OCI-LY7 (cell line): ENCODE results near the gene RAET1E. TPM values are rescaled to one million over a fixed set of nuclear protein-coding genes. Genes with fewer than 3 reads are reported as not detected.

Source experiments
- BruUV-seq: library from RNA; stranded (reverse); fragments of 400-500 nt; replicated peaks from 2 replicates; lab custom pipeline; 2021; lab: Mats Ljungman, UMichigan
- CTCF ChIA-PET: fragments of 300-600 bp; sonication (Branson Sonifier 250); formaldehyde crosslinking; loops from one replicate; lab custom pipeline; 2022; ENCODE audit warnings: antibody characterized with exemption; ENCODE audit not compliant: unreplicated experiment; lab: Charles Lee
- POLR2A ChIA-PET: fragments of 300-600 bp; sonication (Branson Sonifier 250); formaldehyde crosslinking; loops from one replicate; lab custom pipeline; 2022; ENCODE audit warnings: antibody characterized with exemption; lab: Charles Lee
- DNase-seq: peaks from one replicate; pipeline ENCODE4 v3.0.0-alpha.2; 2015; ENCODE audit warnings: low spot score
- H2AFZ ChIP-seq: fragments of 200-600 bp; sonication (generic), shearing (Covaris generic); 2 replicates; pipeline ENCODE4 v1.6.1; 2014; ENCODE audit warnings: mild to moderate bottlenecking, antibody characterized with exemption, low read length, moderate library complexity
- H3K27ac ChIP-seq: fragments of 200-600 bp; sonication (generic); 2 replicates; pipeline ENCODE4 v1.5.1; 2014; ENCODE audit warnings: mixed run types, low read depth, mild to moderate bottlenecking, moderate library complexity, low read length, inconsistent platforms; ENCODE audit not compliant: poor library complexity, severe bottlenecking
- H3K36me3 ChIP-seq: fragments of 200-600 bp; sonication (generic); 2 replicates; pipeline ENCODE4 v1.6.1; 2014; ENCODE audit warnings: mild to moderate bottlenecking, antibody characterized with exemption, low read length, moderate library complexity, mixed read lengths; ENCODE audit not compliant: insufficient read depth
- H3K4me1 ChIP-seq: fragments of 200-600 bp; sonication (generic); 2 replicates; pipeline ENCODE4 v1.5.1; 2014; ENCODE audit warnings: mild to moderate bottlenecking, low read length; ENCODE audit not compliant: insufficient read depth, poor library complexity, severe bottlenecking
- H3K4me2 ChIP-seq: fragments of 200-600 bp; sonication (generic); 2 replicates; pipeline ENCODE4 v1.6.1; 2014; ENCODE audit warnings: mild to moderate bottlenecking, low read length
- H3K4me3 ChIP-seq: fragments of 200-600 bp; sonication (generic); 2 replicates; pipeline ENCODE4 v1.5.1; 2014; ENCODE audit warnings: mild to moderate bottlenecking, low read depth, low read length; ENCODE audit not compliant: poor library complexity, severe bottlenecking
- H3K79me2 ChIP-seq: fragments of 200-600 bp; sonication (generic); 2 replicates; pipeline ENCODE4 v1.6.1; 2016; ENCODE audit warnings: low read depth, mild to moderate bottlenecking, low read length, moderate library complexity, mixed read lengths; ENCODE audit not compliant: insufficient read depth
- H3K9me2 ChIP-seq: fragments of 200-600 bp; sonication (generic); 2 replicates; pipeline ENCODE4 v1.6.1; 2016; ENCODE audit warnings: mild to moderate bottlenecking, low read length, mixed read lengths; ENCODE audit not compliant: insufficient read depth
- H3K9me3 ChIP-seq: fragments of 200-600 bp; sonication (generic); 2 replicates; pipeline ENCODE4 v1.6.1; 2014; ENCODE audit warnings: mild to moderate bottlenecking, mixed run types, low read length, mixed read lengths
- H4K20me1 ChIP-seq: fragments of 200-600 bp; sonication (generic); 2 replicates; pipeline ENCODE4 v1.6.1; 2014; ENCODE audit warnings: mild to moderate bottlenecking, antibody characterized with exemption, low read length, moderate library complexity, mixed read lengths; ENCODE audit not compliant: insufficient read depth
- CTCF ChIP-seq: fragments of 200-600 bp; sonication (generic); conservative IDR thresholded peaks from 2 replicates; pipeline ENCODE4 v1.5.1; 2014; ENCODE audit warnings: mild to moderate bottlenecking, antibody characterized with exemption, low read length, moderate library complexity, mixed read lengths
- EZH2phosphoT487 ChIP-seq: fragments of 200-600 bp; sonication (generic); IDR thresholded peaks from 2 replicates; pipeline ENCODE4 v1.6.1; 2018; ENCODE audit warnings: low read depth, borderline replicate concordance, mild to moderate bottlenecking, mixed run types, antibody characterized with exemption, low read length, moderate library complexity, mixed read lengths
- intact Hi-C: fragments of 100-400 bp; cut with micrococcal nuclease; formaldehyde crosslinking; loops from one replicate; pipeline ENCODE4 v1.10.0; 2022; ENCODE audit not compliant: unreplicated experiment
- total RNA-seq, 2 experiments: library from RNA; depleted of rRNA in 1 of 2; stranded (reverse); fragments of >200 nt in 1 of 2; shearing (Covaris generic) in 1 of 2; gene quantifications; 2 replicates each; pipeline ENCODE4 v1.2.3, GENCODE V29; 2014 to 2022

The RAET1E gene
- total RNA-seq, 2 experiments from 2014 or later, result not detected

DNA sequence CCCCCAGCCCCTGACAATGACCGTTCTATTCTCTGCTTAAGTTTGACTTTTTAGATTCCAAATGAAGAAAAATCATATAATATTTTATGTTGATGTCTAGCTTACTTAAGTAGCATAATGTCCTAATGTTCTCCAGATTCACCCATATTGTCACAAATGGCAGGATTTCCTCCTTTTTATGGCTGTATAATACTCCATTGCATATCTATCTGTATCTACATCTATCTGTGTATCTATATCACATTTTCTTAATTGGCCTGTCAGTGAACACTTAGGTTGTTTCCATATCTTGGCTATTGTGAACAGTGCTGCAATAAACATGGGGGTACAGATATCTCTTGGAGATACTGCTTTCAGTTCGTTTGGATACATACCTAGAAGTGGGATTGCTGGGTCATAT, 26.7 kb downstream of the RAET1E start:
- H3K9me2 ChIP-seq, result no peaks in the 10 kb centered on the region
- intact Hi-C loops, result no loop called here
- no peaks in the 10 kb centered on the region for H3K36me3 ChIP-seq
- H3K4me1 ChIP-seq, result no peaks in the 10 kb centered on the region
- no peak overlapping the region for H3K27ac ChIP-seq
- H2AFZ ChIP-seq, result no peak overlapping the region
- H4K20me1 ChIP-seq, result no peaks in the 10 kb centered on the region
- ChIA-PET CTCF (no interaction called here), POLR2A (no interaction called here)
- no TSS peak for BruUV-seq
- no peaks in the 10 kb centered on the region for H3K79me2 ChIP-seq
- DNase-seq, result no peak
- no peak overlapping the region for H3K4me3 ChIP-seq
- H3K9me3 ChIP-seq, result 0 out of 2 replicates have a peak, but pooled peaks cover 9% of the 10 kb centered on the region
- no peak for TF ChIP-seq EZH2phosphoT487
- TF ChIP-seq CTCF, result no peak
- no peak overlapping the region for H3K4me2 ChIP-seq

GRCh38 chr6:149869275-149869892, 28.5 kb downstream of the RAET1E start:
- no peaks in the 10 kb centered on the region for H3K9me2 ChIP-seq
- H3K4me1 ChIP-seq, result peaks cover 5% of the 10 kb centered on the region
- no peak overlapping the region for H2AFZ ChIP-seq
- H3K36me3 ChIP-seq, result no peaks in the 10 kb centered on the region
- H4K20me1 ChIP-seq, result no peaks in the 10 kb centered on the region
- no peaks in the 10 kb centered on the region for H3K79me2 ChIP-seq
- H3K4me2 ChIP-seq, result no peak overlapping the region
- intact Hi-C loops, result no loop called here
- BruUV-seq, result no TSS peak
- no peak for DNase-seq
- TF ChIP-seq CTCF, result no peak
- TF ChIP-seq EZH2phosphoT487, result no peak
- POLR2A ChIA-PET, result interaction anchor here (0.5 kb wide), 1 partner anchor 1623 kb away, joined by 4 read pairs; no protein-coding TSS in a partner anchor
- 0 out of 2 replicates have a peak, but pooled peaks cover 9% of the 10 kb centered on the region for H3K9me3 ChIP-seq
- H3K4me3 ChIP-seq, result no peak overlapping the region
- CTCF ChIA-PET, result no interaction called here
- no peak overlapping the region for H3K27ac ChIP-seq
